GM18520 (cell line): ENCODE measurements around the gene PRKAG2.

Source experiments
- ATAC-seq: cut with Tn5 transposase; IDR thresholded peaks from one replicate; pipeline ENCODE4 v1.9.1; 2021; ENCODE audit not compliant: unreplicated experiment

The PRKAG2 gene

DNA sequence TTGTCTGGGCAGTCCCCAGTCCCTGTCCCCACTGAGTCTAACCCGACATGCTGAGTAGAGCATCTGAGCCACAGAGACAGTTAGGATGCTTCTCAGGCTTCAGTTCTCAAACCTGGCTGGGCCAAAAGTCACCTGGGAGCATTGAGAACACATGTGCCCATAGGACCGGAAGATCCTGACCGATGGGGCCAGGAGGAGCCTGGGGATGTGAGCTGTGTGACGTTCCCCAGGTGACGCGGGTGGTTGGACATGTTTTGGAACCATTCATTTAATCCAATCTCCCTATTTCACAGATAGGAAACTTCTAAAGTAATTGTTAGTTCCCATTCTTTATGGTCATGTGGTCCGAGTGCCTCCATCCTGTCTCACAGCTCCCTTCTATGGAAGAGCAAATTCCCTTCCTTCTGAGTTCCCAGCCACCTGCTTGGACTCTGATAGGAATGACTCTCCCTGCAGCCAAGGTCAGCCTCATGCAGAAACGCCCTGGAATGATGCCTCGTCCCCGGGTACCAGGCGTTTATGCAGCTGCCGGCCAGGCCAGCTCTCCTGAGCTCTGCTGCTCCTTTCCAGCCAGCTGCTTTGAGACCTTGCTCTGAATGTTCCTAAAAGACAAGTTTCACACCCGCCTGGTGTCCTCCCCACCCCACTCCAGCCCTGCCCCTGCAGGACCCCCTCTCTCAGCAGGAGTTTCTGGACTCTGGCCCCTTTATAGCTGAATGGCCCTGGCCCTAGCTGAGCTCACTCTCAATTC, 190.7 kb downstream of the PRKAG2 start:
- ATAC-seq = no peak

DNA sequence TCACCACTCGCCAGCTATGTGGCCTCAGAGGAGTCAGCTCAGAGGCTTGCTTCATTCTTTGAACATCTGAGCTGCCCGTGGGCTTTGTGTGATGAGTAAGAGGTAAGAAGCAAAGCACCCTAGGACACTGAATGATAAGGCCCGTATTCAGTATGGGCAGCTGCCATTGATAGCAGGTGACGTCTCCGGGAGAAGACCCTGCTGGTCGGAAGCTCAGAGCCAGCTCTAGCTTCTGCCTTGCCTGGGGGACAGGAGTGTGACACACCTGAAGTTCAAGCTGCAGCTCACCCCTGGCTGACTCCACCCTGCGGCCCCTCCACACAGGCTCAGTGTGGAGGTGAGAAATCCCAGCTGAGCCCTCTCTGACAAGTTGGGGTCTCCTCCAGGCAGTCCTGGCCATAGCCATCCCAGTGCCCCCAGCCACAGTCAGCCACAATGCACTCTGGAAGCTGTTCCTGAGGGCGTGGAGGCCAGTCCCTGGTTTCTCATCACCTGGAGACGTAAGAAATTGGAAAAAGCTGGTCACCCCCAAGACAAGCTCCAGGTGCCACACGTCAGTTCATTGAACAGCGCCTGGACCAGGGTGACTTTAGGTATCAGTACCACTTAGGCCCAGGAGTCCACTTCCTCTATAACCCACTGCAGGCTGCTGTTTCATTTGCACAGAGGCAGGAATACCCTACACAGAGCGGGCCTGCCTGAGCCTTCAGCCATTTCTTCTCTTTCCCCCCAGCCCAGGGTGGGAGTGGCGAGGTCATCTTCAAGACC, 192.3 kb downstream of the PRKAG2 start:
- no peak for ATAC-seq

DNA sequence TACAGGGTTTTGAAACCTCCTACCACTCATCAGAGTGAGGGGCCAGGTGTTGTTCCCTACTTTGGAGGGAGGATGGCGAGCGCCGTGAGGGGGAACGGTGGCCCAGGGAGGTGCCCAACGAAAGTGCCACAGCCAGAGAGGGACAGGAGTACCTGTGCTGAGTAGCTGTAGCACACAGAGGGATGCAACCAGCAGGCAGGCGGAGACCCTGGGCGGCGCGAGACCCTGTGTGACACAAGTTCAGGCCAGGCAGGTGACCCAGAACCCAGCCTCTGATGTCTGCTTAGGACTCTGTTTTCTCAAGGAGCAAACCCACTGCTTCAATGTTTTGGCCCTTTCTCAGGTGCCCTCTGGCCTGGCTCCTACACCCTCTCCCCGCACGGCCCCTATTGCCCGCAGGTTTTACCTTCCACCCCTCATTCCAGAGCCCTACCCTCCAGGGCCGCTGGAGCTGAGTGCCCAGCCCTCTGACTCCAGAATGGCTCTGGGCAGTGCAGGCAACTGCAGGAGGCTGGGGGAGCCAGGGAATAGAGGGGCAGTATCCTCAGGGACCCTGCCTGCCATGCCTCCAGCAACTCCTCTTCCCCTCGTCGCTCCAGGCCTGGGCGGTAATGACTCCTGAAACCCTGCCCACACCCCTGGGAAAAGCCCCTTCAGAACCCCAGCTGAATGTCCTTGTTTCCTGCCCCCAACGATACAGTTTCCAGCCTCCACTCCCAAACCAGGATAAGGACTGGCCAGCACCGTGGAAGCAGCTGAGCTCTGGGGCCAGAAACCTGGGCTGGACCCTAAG, 193.1 kb downstream of the PRKAG2 start:
- ATAC-seq = no peak

DNA sequence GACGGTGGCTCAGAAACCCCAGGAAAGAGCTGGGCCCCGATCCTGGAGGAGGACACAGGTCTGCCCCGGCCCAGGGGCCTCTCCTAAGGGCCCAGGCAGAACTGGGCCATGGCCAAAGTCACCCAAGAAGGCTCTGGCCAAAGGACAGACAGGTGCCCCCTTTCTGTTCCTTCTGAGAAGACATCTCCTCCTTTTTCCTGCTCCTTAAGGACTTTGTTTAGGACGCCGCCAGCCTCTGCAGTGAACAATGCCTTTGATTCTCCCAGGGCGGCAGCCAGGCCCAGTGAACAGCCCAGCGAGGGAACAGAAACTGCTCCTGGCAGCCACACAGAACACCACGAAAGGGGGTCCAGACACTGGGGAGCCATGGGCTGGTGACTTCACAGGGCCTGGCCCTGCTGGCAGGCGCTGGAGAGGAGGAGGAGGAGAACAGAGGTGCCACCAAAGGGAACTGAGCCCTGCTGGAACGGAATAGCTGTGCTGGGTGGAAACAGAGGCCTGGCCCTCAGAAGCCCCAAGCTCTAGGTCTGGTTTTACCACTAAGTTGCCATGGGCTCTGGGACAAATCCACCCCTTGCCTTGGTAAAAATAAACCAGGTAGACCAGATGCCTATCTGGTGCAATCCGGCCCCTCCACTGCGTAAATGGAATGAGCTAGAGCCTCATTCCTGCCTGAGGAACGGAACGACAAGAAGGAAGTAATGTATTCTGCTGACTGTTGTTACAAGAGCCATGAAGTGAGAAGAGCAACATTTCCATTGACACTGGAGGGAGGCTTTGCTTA, 193.9 kb downstream of the PRKAG2 start:
- no peak for ATAC-seq

DNA sequence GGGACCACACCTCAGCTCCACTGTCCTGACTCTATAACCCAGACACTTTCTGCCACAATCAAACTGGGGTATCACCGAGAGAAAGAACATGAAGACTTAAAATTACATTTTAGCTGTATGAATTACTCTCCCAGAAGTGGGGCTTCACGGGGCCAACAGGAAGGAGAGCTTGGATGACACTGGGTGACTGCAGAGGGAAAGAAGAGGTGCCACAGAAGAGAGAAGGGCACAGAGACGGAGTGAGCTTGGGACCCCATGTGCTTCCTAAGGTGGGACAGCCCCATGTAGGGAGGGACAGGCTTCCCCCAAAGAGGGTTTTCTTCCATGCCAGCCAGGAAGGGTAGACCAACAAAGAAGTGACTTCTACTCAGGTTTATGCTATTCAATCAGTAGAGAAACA, 195.2 kb downstream of the PRKAG2 start:
- ATAC-seq = no peak

DNA sequence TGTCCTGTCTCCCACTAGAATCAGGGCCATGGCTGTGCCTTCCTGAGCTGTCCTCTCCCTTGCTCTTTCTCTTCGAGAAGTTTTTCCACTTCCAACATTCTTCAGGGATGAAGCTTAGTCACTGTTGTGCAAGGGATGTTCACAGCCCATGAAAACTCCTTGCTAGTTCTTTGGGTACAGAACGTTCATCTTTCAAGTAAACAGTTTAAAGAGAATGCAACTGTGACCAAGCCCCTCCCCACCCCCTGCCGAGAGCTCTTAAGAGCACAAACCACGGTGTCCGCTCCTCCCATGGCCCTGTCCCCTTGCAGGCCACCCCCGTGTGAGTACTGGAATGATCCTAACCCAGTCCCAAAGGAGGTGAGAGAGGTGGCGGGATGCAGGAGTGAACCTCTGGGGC, 196.1 kb downstream of the PRKAG2 start:
- ATAC-seq = no peak

DNA sequence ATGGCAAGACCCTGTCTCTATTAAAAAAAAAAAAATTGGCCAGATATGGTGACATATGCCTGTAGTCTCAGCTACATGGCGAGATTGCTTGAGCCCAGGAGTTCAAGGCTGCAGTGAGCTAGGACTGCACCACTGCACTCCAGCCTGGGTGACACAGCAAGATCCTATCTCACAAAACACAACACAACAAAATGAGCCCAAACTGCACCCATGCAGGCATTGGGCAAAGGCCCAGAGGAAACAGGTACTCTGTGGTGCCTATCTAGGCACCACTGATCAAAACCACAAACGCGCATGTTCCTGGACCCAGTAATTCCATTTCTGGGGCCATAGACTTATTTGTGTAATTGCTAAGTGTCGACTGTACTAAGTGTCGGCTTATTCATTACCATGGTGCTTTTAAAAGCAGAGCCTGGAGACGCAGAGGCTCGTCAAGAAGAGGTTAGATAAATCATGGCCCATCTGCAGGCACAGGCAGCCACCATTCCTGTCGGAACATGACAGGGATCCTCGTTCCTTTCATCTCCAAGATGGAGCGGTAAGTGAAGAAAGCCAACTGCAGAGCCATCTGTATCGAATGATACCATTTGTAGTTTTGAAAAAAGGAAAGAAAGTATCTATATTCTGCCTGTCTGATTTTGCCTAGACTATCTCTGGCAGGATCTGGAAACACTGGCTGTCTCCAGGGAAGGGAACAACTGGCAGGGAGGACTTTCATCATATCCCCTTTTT, 196.9 kb downstream of the PRKAG2 start:
- ATAC-seq = no peak

DNA sequence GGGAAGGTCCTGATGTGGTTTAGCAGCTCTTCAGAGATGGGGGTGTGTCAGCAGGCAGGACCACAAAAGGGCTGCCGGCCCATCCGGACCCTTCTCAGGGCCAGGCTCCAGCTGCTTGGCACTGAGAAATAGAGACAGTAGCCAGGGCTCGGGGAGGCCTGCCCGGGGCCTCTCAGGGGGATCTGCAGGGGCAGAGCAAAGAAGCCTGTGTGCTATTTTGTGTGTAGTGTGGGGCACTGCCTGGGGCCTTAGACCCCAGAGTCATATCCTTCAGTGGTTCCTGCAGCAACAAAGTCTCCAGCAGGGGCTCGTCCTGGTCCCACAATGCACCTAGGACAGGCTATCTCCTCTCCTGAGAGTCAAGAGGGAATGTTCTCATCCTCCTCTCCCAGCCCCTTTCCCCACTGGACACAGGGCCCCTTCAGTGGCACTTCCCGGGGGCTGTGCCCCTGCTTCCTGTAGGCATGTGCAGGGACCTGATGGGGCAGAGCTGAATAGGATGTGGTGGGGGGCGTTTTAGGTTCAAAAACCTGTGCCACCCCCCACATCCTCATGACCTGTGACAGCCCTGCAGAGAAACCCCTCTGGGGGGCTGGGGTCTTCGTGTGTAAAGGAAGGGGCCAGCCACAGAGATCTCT, 197.7 kb downstream of the PRKAG2 start:
- no peak for ATAC-seq

DNA sequence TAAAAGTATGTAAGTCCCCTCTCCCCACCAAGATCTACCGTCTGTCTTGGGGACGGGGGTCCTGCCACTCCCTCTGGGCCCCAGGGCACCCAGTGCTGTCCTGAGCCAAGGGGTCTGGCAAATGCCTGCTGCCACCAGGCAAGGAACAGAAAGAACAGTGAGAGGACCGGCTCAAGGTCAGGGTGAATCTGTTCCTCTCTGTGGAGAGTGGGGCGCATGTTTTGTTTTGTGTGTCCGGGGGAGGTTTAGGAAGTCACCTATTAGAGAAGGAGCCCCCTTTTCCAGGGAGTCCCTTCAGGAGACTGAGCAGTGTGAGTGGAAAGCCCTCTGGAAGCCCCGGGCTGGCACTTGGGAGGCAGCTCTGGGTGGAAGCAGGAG, 198.7 kb downstream of the PRKAG2 start:
- ATAC-seq = no peak

DNA sequence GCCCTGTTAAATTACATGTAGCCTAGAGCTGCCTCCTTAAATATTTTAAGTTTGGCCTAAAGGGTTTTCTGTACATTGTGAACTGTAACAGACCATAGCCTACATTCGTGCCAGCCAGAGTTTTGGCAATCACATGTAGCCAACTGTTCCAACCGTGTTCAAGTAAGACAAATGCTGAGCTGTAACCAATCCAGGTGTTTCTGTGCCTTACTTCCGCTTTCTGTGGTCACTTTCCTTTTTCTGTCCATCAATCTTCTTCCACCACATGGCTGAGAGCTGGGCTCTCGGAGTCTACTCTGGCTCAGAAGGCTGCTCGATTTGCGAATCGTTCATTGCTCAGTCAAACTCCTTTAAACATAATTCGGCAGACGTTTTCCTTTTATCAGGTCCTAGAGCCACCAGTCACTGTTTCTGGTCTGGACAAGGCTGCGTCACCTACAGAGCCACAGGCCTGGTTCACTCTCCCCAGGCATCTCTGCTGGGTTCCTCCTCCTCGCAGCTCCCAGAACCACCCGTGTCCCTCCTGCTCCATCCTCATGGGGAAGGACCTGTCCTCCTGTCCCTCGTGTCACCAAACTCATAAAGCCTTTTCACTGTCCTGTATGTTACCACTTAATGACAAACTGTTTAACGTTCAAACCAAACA, 199.2 kb downstream of the PRKAG2 start:
- no peak for ATAC-seq

DNA sequence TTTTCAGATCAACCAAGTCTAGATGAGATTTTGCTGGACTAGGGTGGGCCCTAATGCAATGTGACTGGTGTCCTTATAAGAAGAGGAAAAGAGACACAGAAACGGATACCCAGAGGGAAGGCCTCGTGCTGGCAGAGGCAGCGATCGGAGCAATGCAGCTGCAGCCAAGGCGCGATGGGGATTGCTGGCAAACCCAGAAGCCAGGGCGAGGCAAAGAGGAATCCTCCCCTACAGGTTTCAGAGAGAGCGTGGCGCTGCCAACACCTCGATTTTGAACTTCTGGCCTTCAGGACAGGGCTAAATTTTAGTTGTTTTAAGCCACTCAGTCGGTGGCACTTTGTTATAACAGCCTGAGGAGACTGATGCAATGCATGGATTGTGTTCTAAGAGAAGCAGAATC, 200.2 kb downstream of the PRKAG2 start:
- ATAC-seq = no peak

DNA sequence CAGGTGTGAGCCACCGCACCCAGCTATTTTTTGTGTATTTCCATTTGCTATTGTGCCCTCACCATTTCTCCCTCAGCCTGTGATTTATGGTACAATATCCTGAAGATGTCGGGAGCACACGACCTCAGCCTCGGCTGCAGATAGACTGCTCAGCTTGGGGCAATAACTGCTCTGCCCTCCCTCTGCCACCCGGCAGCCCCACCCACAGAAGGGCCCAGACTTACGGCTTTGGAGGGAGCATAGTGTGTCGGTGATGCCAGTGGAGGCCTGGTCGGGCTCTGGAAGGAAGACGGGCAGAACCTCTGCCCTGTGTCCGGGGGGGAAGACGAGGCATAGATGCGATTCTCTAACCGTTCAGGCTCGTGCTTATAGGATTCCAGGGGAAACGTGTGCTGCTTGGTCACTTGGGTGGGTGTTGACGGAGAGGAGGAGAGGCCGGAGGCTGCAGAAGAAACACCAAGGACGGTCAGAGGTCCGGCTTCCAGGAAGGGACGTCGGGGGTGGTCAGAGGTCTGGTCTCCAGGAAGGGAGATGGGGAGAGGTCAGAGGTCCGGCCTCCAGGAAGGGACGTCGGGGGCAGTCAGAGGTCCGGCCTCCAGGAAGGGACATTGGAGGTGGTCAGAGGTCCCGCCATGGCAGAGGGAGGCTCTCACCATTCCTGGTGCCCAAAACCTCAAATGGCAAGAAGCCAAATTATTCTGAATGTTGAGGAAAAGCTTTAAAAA, 201.6 kb downstream of the PRKAG2 start:
- no peak for ATAC-seq

DNA sequence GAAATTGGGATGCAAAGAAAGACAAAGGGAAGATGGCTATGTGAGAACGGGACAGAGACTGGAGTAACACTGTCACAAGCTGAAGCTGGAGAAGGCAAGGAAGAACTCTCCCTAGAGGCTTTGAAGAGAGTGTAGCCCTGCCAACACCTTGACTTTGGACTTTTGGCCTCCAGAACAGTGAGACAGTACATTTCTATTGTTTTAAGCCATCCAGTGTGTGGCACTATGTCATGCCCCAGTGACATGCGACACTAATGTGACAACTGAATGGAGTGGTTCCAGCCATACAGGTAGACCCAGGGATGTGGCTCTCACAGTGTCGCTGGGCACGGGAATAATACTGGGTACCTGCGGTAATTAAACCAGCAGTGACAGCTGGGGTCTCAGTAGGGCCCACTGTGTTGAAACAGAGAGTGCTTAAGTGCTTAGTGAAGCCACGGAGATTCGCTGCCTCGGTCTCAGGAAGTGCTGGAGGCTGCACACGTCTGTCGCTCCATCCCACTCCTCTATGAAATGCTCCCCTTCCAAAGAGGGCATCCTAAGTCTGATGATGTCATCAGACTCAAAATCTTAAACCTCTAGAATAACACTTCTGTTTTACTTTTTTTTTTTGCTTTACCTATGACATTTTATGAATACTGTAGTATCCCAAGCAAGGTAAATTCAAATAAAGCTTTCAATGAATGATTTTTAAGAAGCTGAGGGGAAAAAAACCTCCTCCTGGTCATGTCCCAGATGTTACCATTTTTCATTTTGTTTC, 202.6 kb downstream of the PRKAG2 start:
- ATAC-seq = no peak

DNA sequence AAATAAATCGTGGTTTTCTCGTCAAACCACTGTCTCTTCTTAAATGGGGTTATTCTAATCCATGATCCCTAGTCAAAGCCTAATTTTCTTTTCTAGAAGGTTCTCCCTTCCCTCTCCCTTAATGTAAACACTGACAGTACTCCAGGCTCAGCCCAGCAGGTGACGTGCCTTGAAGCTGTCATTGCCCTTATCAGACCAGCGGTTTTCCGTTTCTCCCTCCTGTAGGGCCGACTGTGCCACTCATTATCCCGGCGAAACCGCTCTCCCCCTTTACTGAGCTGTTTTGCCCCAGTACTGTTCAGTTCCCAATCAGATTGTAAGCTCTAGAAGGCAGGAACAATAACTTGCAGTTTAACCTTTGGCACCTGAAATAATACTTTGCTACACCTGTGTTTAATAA, 203.7 kb downstream of the PRKAG2 start:
- ATAC-seq = no peak

DNA sequence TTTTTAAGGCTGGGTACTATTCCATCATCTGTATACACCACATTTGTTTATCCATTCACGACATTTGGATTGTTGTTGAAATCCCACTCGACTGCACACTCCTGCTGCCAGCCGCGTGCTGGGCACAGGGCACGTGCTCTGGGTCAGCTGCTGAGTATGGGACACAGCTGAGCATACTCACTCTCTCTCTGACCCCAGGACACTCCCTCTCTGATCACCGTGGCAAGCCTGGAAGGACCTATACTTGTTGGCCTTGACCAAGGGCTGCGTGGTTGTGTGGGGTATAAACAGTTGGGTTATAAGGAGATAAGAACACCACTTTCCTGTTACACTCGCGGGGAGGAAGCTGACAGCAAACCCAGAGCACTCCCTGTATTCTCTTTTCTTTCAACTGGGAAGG, 204.2 kb downstream of the PRKAG2 start:
- ATAC-seq = no peak

DNA sequence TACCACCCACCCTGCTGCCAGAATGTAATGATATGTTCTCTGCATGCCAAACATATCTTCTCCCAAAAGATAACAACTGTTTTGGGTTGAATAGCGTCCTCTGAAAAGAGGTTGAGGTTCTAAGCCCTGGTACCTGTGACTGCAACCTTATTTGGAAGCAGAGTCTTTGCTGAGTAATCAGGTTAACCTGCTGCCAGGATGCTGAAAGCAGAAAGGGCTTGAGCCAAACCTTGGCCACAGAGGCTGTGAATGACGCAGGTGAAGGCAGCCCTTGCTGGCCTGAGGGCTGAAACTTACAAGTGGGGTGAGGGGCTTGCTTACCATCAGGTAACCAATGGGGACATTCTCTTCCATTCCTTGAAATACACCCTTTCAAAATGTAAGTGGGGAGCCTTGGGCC, 205.4 kb downstream of the PRKAG2 start:
- ATAC-seq = no peak

DNA sequence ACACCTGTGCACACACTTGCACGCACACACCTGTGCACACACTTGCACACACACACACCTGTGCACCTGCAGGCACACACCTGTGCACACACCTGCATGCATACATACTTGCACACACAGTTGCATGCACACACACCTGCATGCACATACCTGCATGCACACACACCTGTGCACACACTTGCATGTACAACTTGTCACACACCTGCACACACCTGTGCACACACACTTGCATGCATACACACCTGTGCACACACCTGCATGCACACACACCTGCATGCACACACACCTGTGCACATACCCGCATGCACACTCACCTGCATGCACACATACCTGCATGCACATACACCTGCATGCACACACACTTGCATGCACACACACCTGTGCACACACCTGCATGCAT, 207.2 kb downstream of the PRKAG2 start:
- ATAC-seq = no peak

DNA sequence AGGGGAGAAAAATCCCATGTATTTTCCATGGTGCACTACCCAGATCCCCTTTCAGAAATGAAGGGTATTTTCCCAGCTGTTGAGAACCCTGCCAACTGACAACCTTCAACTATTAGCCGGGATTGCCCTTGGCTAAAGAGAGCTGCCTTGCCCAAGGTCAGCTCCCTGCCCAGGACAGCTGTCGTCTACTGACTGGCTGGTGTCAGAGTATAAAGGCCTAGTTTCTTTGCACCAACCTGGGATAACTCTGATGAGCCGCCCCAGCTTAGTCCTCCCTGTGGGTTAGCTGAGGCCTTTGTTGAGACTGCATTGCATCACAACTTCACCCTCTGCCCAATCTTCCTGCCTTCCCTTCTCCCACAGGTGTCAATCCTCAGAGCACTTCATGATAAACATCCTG, 210.0 kb downstream of the PRKAG2 start:
- no peak for ATAC-seq
